HepG2 (cell line): ENCODE data around the gene USP1. TPM values are rescaled to one million over a fixed set of nuclear protein-coding genes. Genes with fewer than 3 reads are reported as not detected.

Source experiments
- ATAC-seq: fragments of 200-7000 bp; cut with Tn5 transposase; 3 replicates; pipeline ENCODE4 v1.9.1; 2020; ENCODE audit warnings: mild to moderate bottlenecking, moderate library complexity
- BruUV-seq: library from RNA; stranded (reverse); fragments of 400-500 nt; replicated peaks from 2 replicates; lab custom pipeline; 2021; lab: Mats Ljungman, UMichigan
- CTCF ChIA-PET: fragments of 300-600 bp; formaldehyde crosslinking; extraction: SDS; loops from one replicate; lab custom pipeline; 2021; ENCODE audit warnings: low total read pairs, inconsistent platforms, low intra/inter-chr PET ratio; lab: Yijun Ruan, JAX
- POLR2A ChIA-PET: fragments of 350-600 bp; sonication (Branson Sonifier 250); formaldehyde crosslinking; loops from one replicate; lab custom pipeline; 2020; ENCODE audit warnings: antibody characterized with exemption, inconsistent platforms; lab: Yijun Ruan, JAX
- DNase-seq: peaks from one replicate; pipeline ENCODE4 v3.0.0-alpha.2; 2015; ENCODE audit warnings: low spot score
- FAIRE-seq: peaks from 3 replicates; lab custom pipeline; 2011; peaks lifted over from hg19 to GRCh38; lab: Jason Lieb, UNC
- H2AFZ ChIP-seq: one replicate; pipeline ENCODE4 v1.6.1; 2011; ENCODE audit warnings: low read length, inconsistent platforms
- H3K27ac ChIP-seq: fragments of 300-600 bp; 3 replicates; pipeline ENCODE4 v1.8.0; 2011; ENCODE audit warnings: mixed run types, mild to moderate bottlenecking, mixed read lengths, low read length, inconsistent platforms; ENCODE audit not compliant: insufficient read depth; ENCODE audit errors: extremely low read length
- H3K27me3 ChIP-seq, 2 experiments: fragments of 200-600 bp in 1 of 2; 2 replicates in 1 of 2; 3 replicates in 1 of 2; pipeline versions ENCODE4 v1.6.0 to v1.8.0; 2011; ENCODE audit warnings: low read length in 2 of 2, mild to moderate bottlenecking in 2 of 2, moderate library complexity in 2 of 2, inconsistent platforms in 1 of 2; ENCODE audit not compliant: insufficient read depth in 2 of 2, control insufficient read depth in 1 of 2
- H3K36me3 ChIP-seq, 2 experiments: fragments of 200-600 bp in 1 of 2; replicated peaks in 1 of 2; 2 replicates in 1 of 2; 3 replicates in 1 of 2; pipeline versions ENCODE4 v1.5.1 to v1.8.0; 2011; ENCODE audit warnings: low read length in 2 of 2, inconsistent platforms in 1 of 2; ENCODE audit not compliant: insufficient read depth in 2 of 2, control insufficient read depth in 1 of 2
- H3K4me1 ChIP-seq: 2 replicates; pipeline ENCODE4 v1.5.1; 2012; ENCODE audit warnings: low read length, inconsistent platforms; ENCODE audit not compliant: insufficient read depth
- H3K4me2 ChIP-seq: 2 replicates; pipeline ENCODE4 v1.6.0; 2011; ENCODE audit warnings: low read depth, low read length, inconsistent platforms
- H3K4me3 ChIP-seq, 3 experiments: fragments of 200-600 bp in 1 of 3; sonication (generic), shearing (Covaris generic) in 1 of 3; replicated peaks in 1 of 3; 2 replicates each; pipeline ENCODE4 v1.5.1; 2011 to 2016; ENCODE audit warnings: low read length in 3 of 3, inconsistent platforms in 2 of 3, low read depth in 2 of 3, mild to moderate bottlenecking in 2 of 3, control low read depth in 1 of 3, mixed read lengths in 1 of 3; ENCODE audit not compliant: insufficient read depth in 1 of 3
- H3K79me2 ChIP-seq: one replicate; pipeline ENCODE4 v1.6.1; 2011; ENCODE audit warnings: low read length, inconsistent platforms; ENCODE audit not compliant: insufficient read depth
- H3K9ac ChIP-seq: 2 replicates; pipeline ENCODE4 v1.6.0; 2011; ENCODE audit warnings: mild to moderate bottlenecking, low read depth, low read length, inconsistent platforms; ENCODE audit not compliant: insufficient read depth
- H3K9me3 ChIP-seq: 2 replicates; pipeline ENCODE4 v1.5.1; 2012; ENCODE audit warnings: mild to moderate bottlenecking, low read length
- H4K20me1 ChIP-seq: 2 replicates; pipeline ENCODE4 v1.6.0; 2011; ENCODE audit warnings: inconsistent platforms, mild to moderate bottlenecking, low read length, moderate library complexity; ENCODE audit not compliant: insufficient read depth
- FOSL2 ChIP-seq: sonication (generic); formaldehyde crosslinking; IDR thresholded peaks from 2 replicates; pipeline ENCODE4 v1.4.0; 2020; ENCODE audit warnings: missing genetic modification reagents
- GLI4 ChIP-seq: sonication (generic); formaldehyde crosslinking; IDR thresholded peaks from 2 replicates; pipeline ENCODE4 v1.5.1; 2020; ENCODE audit warnings: missing genetic modification reagents, mild to moderate bottlenecking, moderate library complexity, borderline replicate concordance
- KAT7 ChIP-seq: IDR thresholded peaks from 2 replicates; pipeline ENCODE4 v1.6.1; 2018; ENCODE audit warnings: borderline replicate concordance, missing compliant biosample characterization
- KMT2B ChIP-seq: IDR thresholded peaks from 2 replicates; pipeline ENCODE4 v1.6.1; 2016; ENCODE audit warnings: missing genetic modification reagents, missing compliant biosample characterization
- PTBP1 ChIP-seq: fragments of 200-400 bp; formaldehyde crosslinking; IDR thresholded peaks from 2 replicates; pipeline ENCODE4 v1.6.1; 2018; ENCODE audit warnings: low read length, low read depth; ENCODE audit not compliant: poor library complexity, severe bottlenecking
- SALL1 ChIP-seq: sonication (generic); formaldehyde crosslinking; IDR thresholded peaks from 2 replicates; pipeline ENCODE4 v1.8.0; 2022; ENCODE audit warnings: mild to moderate bottlenecking, missing genetic modification reagents
- SIX4 ChIP-seq: sonication (generic); formaldehyde crosslinking; IDR thresholded peaks from 2 replicates; pipeline ENCODE4 v1.4.0; 2020; ENCODE audit warnings: missing genetic modification reagents
- SOX5 ChIP-seq: IDR thresholded peaks from 2 replicates; pipeline ENCODE4 v1.6.1; 2016; ENCODE audit warnings: borderline replicate concordance
- ZBTB14 ChIP-seq: sonication (generic); formaldehyde crosslinking; IDR thresholded peaks from 2 replicates; pipeline ENCODE4 v1.4.0; 2020; ENCODE audit warnings: missing genetic modification reagents
- ZBTB7B ChIP-seq: sonication (generic); formaldehyde crosslinking; IDR thresholded peaks from 2 replicates; pipeline ENCODE4 v1.4.0; 2020; ENCODE audit warnings: missing genetic modification reagents
- ZFP41 ChIP-seq: sonication (generic); formaldehyde crosslinking; IDR thresholded peaks from 2 replicates; pipeline ENCODE4 v1.4.0; 2020; ENCODE audit warnings: mild to moderate bottlenecking, missing genetic modification reagents, borderline replicate concordance
- ZFX ChIP-seq: sonication (generic); formaldehyde crosslinking; IDR thresholded peaks from 2 replicates; pipeline ENCODE4 v1.4.0; 2020; ENCODE audit warnings: mild to moderate bottlenecking, low read depth, missing genetic modification reagents, moderate library complexity
- ZNF205 ChIP-seq: IDR thresholded peaks from 2 replicates; pipeline ENCODE4 v1.6.1; 2018; ENCODE audit warnings: missing biosample characterization, missing genetic modification reagents
- ZNF318 ChIP-seq: sonication (generic); formaldehyde crosslinking; IDR thresholded peaks from 2 replicates; pipeline ENCODE4 v1.4.0; 2020; ENCODE audit warnings: mild to moderate bottlenecking, missing genetic modification reagents
- ZNF382 ChIP-seq: sonication (generic); formaldehyde crosslinking; IDR thresholded peaks from 2 replicates; pipeline ENCODE4 v1.5.0; 2020; ENCODE audit warnings: missing genetic modification reagents, mild to moderate bottlenecking, borderline replicate concordance
- ZNF670 ChIP-seq: sonication (generic); formaldehyde crosslinking; IDR thresholded peaks from 2 replicates; pipeline ENCODE4 v1.8.0; 2022; ENCODE audit warnings: mild to moderate bottlenecking, missing genetic modification reagents, borderline replicate concordance
- ZNF709 ChIP-seq: sonication (generic); formaldehyde crosslinking; IDR thresholded peaks from 2 replicates; pipeline ENCODE4 v1.5.0; 2020; ENCODE audit warnings: mild to moderate bottlenecking, missing genetic modification reagents
- WGBS: methylation state at CpG from one replicate; pipeline ENCODE4 v1.1.6; 2017; ENCODE audit warnings: low lambda C conversion rate; 5-methylcytosine and 5-hydroxymethylcytosine counted together
- in situ Hi-C: cut with HindIII; loops from 2 replicates; pipeline ENCODE4 v1.10.0; 2017; ENCODE audit warnings: low pct_unique_long_range_greater_than_20kb; ENCODE audit not compliant: extremely low pct_ligation_motif_present
- intact Hi-C: fragments of 100-400 bp; cut with micrococcal nuclease; formaldehyde crosslinking; loops from one replicate; pipeline ENCODE4 v1.10.0; 2022; ENCODE audit not compliant: unreplicated experiment
- polyA plus RNA-seq, 8 experiments: library from polyadenylated mRNA; depleted of rRNA in 3 of 8; stranded (reverse) in 7 of 8; unstranded in 1 of 8; fragments of >200 nt; fragmentation: Illumina TruSeq in 4 of 8; extraction: Trizol in 4 of 8; gene quantifications; 2 replicates each; pipeline versions ENCODE4 v1.2.1 to v1.2.3, GENCODE V29; 2011 to 2016; ENCODE audit warnings: low read depth in 4 of 8, missing spikeins in 1 of 8, mixed read lengths in 1 of 8; ENCODE audit not compliant: insufficient read depth in 1 of 8
- total RNA-seq, 5 experiments: library from RNA; depleted of rRNA; stranded (reverse); fragments of >200 nt; fragmentation: Illumina TruSeq; extraction: Trizol; gene quantifications; 2 replicates each; pipeline ENCODE4 v1.2.3, GENCODE V29; 2016; ENCODE audit warnings: low read depth in 1 of 5

The USP1 gene
- total and polyA plus RNA-seq, 2 of the 13 experiments (the other 11 are each of a cell fraction or from before 2014, with no cell fraction given), result 9.0 to 64.6 TPM

GRCh38 chr1:62396871-62397270 lies 40.0 kb upstream of the USP1 start:
- 60% methylated on average over 6 of the region's 6 CpGs for WGBS
- FAIRE-seq, result no peak
- ATAC-seq, result no peak
- DNase-seq, result no peak
- in situ Hi-C loops (no loop called here), intact Hi-C loops (no loop called here)
- Histone ChIP-seq H3K9me3 (no peaks in the 10 kb centered on the region), H3K4me2 (no peak overlapping the region), H3K4me1 (peaks cover 37% of the 10 kb centered on the region), H3K36me3 (no peaks in the 10 kb centered on the region), H2AFZ (no peak overlapping the region), H3K27ac (no peak overlapping the region), H3K9ac (no peak overlapping the region), H4K20me1 (no peaks in the 10 kb centered on the region), H3K27me3 (no peaks in the 10 kb centered on the region), H3K79me2 (no peaks in the 10 kb centered on the region), H3K4me3 (no peak overlapping the region)
- POLR2A ChIA-PET, result no interaction called here
- CTCF ChIA-PET, result no interaction called here
- no TSS peak for BruUV-seq
- TF ChIP-seq ZBTB7B (CRISPR knock-in tag) (no peak), ZBTB14 (CRISPR knock-in tag) (no peak), ZFX (no peak), KAT7 (CRISPR knock-in tag) (no peak), ZNF382 (CRISPR knock-in tag) (no peak), PTBP1 (no peak), ZNF205 (CRISPR knock-in tag) (no peak), ZNF709 (no peak), SALL1 (no peak), ZNF670 (CRISPR knock-in tag) (no peak), ZNF318 (CRISPR knock-in tag) (no peak), KMT2B (CRISPR knock-in tag) (no peak), FOSL2 (no peak), SIX4 (CRISPR knock-in tag) (no peak), ZFP41 (CRISPR knock-in tag) (no peak), GLI4 (no peak), SOX5 (CRISPR knock-in tag) (no peak)
- TF ChIP-seq, all 625 proteins: peak for 0
